ENCODE results near the gene ZNF473.

ZNF473 gene

DNA sequence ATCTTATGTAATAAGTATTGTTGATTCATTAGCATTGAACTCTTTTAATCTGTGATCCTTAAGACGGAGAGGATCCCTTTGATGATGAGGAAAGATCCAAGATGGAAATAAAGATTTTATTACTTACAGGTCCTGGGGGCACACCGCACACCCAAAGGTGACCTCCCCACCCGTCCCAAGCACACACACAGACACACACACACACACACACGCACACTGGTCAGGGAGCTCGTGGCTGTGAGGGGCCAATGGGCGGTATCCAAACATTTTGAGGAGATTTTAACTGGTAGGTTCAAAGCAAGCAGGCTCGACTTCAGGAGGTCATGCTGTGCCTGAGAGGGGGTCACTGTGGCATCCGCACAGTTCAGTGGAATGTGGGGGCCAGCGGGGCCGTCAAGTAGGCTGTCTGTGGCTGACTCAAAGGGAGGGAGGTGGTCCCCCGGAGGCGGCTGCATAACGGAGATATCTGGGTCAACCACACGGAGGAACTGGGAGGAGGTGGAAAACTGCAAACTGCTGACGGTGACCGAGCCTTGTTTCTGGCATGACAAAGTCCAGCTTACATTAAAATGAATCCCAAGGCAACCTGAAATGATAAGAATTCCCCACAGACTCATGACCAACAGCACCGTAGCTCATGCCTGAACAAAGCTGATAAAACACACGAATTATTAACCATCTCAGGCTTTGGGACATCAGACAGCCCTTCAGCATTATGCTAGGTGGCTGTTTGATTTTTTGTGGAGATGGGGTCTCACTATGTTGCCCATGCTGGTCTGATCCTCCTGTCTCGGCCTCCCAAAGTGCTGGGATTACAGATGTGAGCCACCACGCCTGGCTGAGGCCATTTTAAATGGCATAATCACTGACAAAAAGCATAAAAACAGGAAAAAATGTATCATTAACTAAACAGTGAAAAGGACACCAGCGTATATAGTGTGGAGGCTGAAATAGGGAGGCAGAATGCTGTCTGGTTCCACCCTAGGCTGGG lies 43.9 kb upstream of the ZNF473 start:
- no peak overlapping the region for H3K4me3 Mint-ChIP-seq
- peaks cover 9% of the 10 kb centered on the region for H3K4me1 Mint-ChIP-seq
- TF ChIP-seq, protein P1, sequence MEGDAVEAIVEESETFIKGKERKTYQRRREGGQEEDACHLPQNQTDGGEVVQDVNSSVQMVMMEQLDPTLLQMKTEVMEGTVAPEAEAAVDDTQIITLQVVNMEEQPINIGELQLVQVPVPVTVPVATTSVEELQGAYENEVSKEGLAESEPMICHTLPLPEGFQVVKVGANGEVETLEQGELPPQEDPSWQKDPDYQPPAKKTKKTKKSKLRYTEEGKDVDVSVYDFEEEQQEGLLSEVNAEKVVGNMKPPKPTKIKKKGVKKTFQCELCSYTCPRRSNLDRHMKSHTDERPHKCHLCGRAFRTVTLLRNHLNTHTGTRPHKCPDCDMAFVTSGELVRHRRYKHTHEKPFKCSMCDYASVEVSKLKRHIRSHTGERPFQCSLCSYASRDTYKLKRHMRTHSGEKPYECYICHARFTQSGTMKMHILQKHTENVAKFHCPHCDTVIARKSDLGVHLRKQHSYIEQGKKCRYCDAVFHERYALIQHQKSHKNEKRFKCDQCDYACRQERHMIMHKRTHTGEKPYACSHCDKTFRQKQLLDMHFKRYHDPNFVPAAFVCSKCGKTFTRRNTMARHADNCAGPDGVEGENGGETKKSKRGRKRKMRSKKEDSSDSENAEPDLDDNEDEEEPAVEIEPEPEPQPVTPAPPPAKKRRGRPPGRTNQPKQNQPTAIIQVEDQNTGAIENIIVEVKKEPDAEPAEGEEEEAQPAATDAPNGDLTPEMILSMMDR (IDR thresholded peaks at IDR 0.05) = no peak
- DNase-seq = no peak
- no peaks in the 10 kb centered on the region for H3K9me3 Mint-ChIP-seq
- H3K36me3 Mint-ChIP-seq (ENCODE audit: low read depth) = peaks cover 25% of the 10 kb centered on the region
- H3K27me3 Mint-ChIP-seq (ENCODE audit: low read depth, poor library complexity) = peaks cover 6% of the 10 kb centered on the region
- H3K27ac Mint-ChIP-seq = no peak overlapping the region

DNA sequence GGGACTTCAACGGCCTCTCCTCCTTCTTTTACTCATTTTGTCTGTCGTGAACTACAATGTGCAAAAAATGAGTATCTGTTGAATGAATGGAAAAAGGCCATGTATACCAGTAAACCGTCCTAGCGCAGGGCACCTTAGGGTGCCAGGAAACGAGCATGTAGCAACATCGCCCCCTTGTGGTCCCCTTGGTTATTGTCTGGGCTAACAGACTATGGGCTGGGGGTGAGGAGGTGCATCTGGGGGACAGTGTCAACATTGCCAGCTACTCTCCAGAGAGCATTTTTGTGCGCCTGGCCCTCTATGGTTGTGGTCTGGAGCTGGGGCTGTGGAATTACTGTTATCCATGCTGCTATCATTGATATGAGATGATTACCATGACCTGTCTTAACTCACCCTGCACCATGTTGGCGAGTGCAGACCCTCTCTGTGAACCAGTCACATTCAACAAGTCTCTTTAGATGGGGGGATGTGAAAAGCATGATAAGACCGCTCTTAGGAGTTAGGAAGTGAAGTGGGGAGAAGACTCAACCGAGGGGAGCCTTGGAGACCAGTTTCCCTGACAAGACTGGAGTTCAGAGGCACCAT lies 42.1 kb upstream of the ZNF473 start:
- Mint-ChIP-seq H3K4me3 (no peak overlapping the region), H3K27ac (no peak overlapping the region), H3K27me3 (ENCODE audit: low read depth, poor library complexity) (peaks cover 6% of the 10 kb centered on the region), H3K36me3 (ENCODE audit: low read depth) (peaks cover 29% of the 10 kb centered on the region), H3K9me3 (no peaks in the 10 kb centered on the region), H3K4me1 (no peaks in the 10 kb centered on the region)
- peak; percentile 79 for DNase-seq
- TF ChIP-seq, protein P1 (IDR thresholded peaks at IDR 0.05) = peak; percentile 96

DNA sequence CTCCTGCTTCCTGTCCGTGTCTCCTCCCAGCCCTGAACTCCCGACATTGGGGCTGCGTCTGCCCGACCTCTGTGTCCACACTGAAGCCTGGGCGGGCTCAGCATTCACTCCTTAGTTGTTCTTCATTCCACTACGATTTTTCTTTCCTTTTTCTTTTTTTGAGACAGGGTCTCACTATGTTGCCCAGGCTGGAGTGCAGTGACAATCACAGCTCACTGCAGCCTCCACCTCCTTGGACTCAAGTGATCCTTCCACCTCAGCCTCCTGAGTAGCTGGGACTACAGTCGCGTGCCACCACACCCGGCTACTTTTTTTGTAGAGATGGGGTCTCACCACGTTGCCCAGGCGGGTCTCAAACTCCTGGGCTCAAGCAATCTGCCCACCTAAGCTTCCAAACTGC lies 41.3 kb upstream of the ZNF473 start:
- no peak overlapping the region for H3K4me3 Mint-ChIP-seq
- DNase-seq = no peak
- no peak overlapping the region for H3K27ac Mint-ChIP-seq
- peaks cover 35% of the 10 kb centered on the region for H3K36me3 Mint-ChIP-seq (ENCODE audit: low read depth)
- H3K9me3 Mint-ChIP-seq = no peaks in the 10 kb centered on the region
- TF ChIP-seq, protein P1 (IDR thresholded peaks at IDR 0.05) = no peak
- peaks cover 9% of the 10 kb centered on the region for H3K27me3 Mint-ChIP-seq (ENCODE audit: low read depth, poor library complexity)
- no peaks in the 10 kb centered on the region for H3K4me1 Mint-ChIP-seq

DNA sequence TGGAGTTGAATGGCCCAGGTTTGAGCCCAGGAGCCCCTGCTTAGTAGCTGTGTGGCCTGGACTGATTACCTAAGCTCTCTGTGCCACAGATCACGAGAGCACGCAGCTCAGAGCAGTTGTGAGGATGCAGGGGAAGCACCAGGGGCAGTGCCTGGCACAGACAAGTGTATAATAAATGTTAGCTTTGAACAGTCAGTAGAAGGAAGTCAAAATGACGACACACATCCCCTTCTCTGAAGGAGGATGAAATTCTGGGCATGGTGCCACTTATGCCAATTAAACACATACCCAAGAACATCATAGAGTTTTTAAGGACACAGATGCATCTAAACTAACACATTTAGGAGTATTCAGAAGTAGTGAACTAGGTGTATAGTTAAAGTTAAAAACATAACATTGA lies 39.9 kb upstream of the ZNF473 start:
- no peak for DNase-seq
- peaks cover 35% of the 10 kb centered on the region for H3K36me3 Mint-ChIP-seq (ENCODE audit: low read depth)
- no peak overlapping the region for H3K4me3 Mint-ChIP-seq
- H3K27ac Mint-ChIP-seq = no peak overlapping the region
- H3K9me3 Mint-ChIP-seq = no peaks in the 10 kb centered on the region
- peaks cover 9% of the 10 kb centered on the region for H3K27me3 Mint-ChIP-seq (ENCODE audit: low read depth, poor library complexity)
- TF ChIP-seq, protein P1 (IDR thresholded peaks at IDR 0.05) = no peak
- no peaks in the 10 kb centered on the region for H3K4me1 Mint-ChIP-seq

DNA sequence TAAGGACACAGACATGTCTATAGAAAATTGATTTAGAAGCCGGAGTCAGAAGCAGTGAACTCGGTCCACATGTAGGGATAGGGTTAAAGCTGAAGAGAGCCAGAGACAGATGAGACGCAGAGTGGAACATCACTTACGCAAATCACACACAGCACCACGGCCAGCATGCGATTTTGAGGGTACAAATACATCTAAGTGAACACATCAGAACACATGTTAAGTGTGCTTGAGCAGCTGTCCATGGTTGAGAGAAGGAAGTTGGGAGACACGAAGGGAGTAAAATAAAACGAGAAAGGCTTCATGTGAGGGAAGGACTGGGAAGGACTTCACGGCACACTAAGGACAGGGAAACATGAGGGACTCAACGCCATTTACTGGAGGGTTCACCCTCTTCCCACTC lies 39.5 kb upstream of the ZNF473 start:
- H3K27me3 Mint-ChIP-seq (ENCODE audit: low read depth, poor library complexity) = peaks cover 9% of the 10 kb centered on the region
- TF ChIP-seq, protein P1 (IDR thresholded peaks at IDR 0.05) = no peak
- H3K4me1 Mint-ChIP-seq = no peaks in the 10 kb centered on the region
- H3K36me3 Mint-ChIP-seq (ENCODE audit: low read depth) = peaks cover 38% of the 10 kb centered on the region
- H3K27ac Mint-ChIP-seq = no peak overlapping the region
- DNase-seq = no peak
- no peak overlapping the region for H3K4me3 Mint-ChIP-seq
- H3K9me3 Mint-ChIP-seq = no peaks in the 10 kb centered on the region

Data from nephron progenitor cell (in vitro differentiated cells).